GM21360 (cell line): Measurements from ENCODE around the gene PPP1R37.
"Not testable (repeated sequence)": the region's sequence is repeated elsewhere in the genome, so short reads cannot be mapped to it uniquely, and the experiment has no call there.

ENCODE experiments used
- ATAC-seq: cut with Tn5 transposase; IDR thresholded peaks from one replicate; pipeline ENCODE4 v1.9.1; 2021; ENCODE audit warnings: mild to moderate bottlenecking, moderate library complexity; ENCODE audit not compliant: unreplicated experiment

PPP1R37 gene

DNA sequence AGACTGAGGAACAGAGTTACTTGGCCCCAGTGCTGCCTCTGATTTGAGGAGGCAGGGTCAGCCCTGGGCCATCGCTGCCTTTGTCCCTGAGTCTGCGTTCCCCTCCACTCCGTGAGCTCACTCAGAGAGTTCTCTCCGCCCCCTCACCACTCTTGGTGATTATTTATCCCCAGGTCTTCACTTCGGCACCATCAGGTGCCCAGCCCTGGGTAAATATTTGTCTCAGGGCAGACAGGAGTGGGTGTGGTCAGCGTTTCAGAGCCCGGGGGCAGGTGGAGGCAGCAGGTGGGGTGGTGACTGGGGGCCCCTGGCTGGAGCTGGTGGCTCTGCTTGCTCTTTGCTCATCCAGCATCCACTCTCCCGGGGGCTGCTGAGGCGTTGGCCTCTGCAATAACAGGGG lies 20.6 kb downstream of the PPP1R37 start:
- no peak for ATAC-seq

DNA sequence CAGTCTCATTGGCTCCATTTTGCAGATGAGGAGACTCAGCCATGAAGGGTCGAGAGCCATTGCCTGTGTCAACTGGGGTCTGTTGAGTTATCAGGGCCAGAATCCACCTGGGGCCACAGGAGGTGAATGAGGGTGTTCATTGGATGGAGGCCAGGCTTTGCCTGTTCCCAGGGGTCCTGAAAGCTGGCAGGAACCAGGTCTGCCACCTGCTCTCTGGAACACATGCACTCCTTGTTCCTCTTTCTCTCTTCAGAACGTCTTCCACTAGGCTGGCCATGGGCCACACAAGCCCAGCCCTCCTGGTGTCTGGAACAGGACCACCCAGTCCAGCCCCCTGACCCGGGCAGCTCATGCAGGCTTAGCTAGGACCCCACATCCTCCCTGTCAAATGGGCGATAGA lies 21.1 kb downstream of the PPP1R37 start:
- no peak for ATAC-seq

DNA sequence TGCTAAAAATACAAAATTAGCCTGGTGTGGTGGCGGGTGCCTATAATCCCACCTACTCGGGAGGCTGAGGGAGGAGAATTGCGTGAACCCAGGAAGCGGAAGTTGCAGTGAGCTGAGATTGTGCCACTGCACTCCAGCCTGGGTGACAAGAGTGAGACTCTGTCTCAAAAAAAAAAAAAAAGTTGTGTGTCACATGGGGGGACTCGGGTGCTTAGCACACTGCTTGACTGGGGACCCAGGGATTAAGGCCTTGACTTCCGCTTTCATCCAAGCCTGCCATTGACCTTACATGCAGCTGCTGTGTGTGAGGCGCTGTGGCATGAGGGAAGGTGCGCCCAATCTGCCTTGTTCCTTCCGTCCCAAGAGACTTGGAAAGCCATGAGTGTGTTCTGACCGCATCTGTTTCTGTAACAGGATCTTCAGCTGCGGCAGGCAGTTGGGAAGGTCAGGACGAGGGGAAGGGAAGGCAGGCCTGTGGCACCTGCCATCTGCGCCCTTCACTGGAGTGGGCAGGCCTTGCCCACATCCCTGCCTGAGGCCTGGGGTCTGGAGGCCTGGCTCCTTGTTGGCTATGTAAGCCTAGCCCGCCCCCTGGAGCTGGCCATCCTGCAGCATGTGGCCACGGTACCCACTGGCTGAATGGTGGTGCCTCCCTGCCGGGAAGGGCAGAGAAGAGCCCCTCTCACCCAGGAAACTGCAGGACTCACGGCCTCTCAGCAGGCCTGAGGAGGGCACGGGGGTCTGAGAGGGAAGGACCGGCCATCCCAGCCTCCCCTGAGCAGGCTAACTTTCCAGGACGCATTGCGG lies 23.0 kb downstream of the PPP1R37 start:
- ATAC-seq, result no peak

DNA sequence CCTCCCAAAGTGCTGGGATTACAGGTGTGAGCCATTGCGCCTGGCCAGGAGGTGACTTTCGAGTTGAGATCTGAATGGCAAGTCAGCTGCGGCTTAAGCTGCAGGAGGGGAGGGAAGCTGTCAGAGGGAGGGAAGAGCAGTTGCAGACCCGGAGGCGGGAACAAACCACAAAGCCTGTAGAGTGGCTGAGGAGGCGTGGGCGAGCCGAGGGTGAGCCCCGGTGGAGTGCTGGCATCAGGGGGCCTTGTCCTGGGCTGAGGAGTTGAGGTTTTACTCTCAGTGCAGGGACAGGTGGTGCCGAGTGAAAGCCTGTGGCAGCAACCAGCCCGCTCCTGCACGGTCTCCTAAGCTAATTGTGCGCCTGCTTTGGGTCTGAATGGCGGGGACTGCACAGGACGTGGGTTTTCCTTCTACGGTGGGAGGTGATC lies 24.2 kb downstream of the PPP1R37 start:
- ATAC-seq, result no peak

DNA sequence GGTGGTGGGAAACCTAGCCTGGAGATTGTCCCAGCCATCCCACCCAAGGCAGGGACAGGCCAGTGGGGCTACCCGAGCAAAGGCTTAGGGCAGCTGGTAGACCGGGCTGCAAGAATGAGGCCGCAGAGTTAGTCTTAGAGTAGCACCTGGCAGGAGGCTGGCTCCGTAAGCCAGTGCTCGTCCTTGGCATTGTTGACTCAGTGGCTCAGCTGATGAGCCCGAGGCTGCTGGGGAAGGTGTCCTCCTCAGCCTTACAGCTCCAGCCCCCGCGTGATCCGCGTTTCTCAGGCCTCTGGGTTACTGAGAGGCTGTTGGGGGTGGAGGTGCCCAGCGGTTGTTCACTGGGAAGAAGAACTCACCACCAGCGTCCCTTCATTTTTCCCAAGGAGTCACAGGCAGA lies 24.7 kb downstream of the PPP1R37 start:
- no peak for ATAC-seq

DNA sequence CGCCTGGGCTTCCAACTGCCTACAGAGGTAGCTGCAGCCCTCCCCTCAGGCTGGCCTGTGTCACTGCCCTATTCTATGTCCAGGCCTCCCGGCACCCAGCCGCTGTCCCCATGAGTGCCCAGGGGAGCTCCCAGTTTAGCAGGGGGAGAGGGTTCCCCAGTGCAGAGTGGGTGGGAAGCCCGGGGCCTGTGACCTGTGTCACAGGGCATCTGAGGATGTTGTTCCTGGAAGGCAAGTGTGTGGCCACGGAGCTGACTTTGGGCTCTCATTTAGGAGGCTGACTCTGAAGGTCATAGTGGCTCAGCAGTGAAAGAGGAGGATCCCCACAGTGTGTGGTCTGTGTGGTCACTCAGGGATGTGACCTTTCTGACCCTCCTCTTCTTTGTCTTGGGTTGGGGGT lies 25.1 kb downstream of the PPP1R37 start:
- ATAC-seq, result no peak

DNA sequence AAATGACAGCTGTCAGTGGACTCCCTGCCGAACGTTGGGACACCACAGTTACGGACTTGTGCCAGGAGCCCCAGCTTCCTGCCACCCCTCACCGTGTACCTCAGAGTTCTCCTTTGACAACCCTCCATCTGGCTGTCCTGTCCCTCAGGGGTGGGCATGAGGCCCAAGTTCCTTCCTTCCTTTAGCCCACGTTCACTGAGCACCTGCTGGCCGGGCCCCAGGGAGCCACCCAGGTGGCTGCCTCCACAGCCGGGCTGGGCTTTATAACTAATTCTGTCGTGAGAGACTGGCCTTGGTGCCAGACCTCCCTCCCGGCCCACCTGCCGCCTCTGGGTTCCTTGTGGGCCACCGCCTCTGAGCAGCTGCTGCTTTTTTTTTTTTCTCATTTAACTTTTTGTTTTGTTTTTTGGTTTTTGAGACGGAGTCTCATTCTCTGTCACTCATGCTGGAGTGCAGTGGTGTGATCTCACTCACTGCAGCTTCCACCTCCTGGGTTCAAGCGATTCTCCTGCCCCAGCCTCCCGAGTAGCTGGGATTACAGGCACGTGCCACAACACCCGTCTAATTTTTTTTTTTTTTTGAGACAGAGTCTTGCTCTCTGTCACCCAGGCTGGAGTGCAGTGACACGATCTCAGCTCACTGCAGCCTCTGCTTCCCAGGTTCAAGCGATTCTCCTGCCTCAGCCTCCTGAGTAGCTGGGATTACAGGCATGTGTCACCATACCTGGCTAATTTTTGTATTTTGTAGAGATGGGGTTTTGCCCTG lies 25.8 kb downstream of the PPP1R37 start:
- ATAC-seq, result not testable (repeated sequence)

DNA sequence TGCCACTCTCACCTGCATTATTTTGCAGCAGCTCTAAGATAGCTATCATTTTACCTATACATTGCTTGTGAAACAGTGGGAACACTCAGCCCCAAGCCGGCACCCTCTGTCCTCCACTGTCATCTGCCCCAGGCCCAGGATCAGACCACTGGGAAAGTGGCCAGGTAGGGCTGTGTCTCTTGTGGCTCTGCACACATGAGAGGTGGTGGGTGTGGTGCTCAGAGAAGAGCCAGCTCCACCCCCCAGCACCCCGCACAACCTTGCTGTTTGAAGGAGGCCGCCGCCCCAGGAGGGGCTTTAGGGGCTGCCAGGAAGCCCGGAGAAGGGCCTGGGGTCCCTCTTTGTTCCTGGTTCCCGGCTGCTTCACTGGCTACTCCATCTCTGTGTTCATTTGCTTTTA lies 26.6 kb downstream of the PPP1R37 start:
- no peak for ATAC-seq

DNA sequence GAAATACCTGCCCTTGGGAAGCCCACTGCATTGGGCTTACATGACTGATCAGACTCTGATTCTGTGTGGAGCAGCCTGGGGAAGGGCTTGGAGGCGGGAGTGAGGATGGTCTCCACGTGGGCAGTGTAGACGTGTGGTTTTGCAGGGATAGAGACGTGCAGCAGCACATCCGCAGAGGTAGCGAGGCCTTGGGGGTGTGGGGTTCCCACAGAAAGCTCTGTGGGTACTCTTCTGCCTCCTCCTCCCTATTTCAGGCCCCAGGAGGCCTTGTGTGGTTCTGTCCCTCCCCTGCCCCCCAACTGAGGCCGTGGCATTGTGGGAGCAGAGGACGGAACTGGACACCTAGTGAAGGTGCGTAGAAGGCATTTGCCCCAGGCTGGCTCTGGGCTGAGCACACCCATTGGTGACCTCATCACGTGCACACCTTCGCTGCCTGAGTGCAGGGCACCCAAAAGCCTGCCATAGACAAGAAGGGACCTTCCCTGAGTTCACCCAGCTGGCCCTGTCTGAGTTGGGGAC lies 28.9 kb downstream of the PPP1R37 start:
- ATAC-seq, result no peak

DNA sequence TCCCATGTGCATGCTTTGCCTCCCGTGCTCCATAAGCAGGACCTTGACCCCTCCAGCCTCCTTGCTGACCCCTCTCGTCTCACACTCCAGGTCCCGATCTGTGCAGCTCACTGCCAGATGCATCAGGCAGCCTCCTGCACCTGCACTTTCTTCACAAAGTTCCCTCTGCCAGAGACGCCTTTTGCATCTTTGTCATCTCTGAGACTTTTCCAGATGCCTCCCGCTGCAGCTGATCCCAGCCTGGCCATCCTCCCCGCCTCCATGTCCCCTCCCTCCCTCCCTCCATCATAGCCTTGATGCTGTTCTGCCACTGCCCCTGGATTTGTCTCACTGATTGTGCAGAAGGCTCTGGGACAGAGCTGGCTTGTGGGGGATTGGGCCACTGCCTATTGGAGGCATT lies 29.9 kb downstream of the PPP1R37 start:
- no peak for ATAC-seq

DNA sequence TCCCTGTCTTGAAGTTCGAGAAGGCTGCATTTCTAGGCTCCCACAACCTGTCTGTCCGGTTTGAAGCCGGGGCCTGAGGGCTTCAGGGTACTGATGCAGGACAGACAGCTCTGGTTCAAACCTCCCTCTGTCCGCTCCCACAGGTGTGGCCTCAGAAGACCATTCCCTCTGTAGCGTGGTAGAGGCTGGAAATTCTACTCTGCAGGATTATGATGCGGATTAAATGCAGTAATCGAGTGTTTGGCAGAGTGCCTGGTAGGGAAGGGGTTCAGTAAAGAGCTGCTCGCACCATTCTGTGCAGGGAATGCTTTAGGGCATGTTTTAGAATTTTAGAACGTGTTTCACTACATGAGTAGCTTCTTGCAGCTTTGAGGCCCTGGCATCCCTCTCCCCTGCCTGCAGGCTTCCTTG lies 30.5 kb downstream of the PPP1R37 start:
- no peak for ATAC-seq

DNA sequence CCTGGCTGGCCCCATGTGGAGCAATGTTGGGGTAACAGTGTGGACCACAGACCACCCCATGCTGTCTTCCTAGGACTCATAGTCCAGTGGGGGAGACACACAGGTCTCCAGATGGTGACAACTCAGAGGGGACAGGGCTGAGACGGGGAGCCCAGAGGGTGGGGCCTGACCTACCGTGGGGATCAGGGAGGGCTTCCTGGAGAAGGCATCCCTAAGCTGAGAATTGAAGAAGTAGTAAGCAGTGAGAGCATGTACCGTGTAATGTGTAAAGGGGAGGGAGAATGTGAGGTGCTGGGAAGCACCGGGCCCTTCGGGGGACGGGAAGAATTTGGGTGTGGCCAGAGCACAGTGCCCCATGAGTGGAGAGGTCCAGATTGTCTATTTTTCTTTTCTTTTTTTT lies 31.0 kb downstream of the PPP1R37 start:
- no peak for ATAC-seq

DNA sequence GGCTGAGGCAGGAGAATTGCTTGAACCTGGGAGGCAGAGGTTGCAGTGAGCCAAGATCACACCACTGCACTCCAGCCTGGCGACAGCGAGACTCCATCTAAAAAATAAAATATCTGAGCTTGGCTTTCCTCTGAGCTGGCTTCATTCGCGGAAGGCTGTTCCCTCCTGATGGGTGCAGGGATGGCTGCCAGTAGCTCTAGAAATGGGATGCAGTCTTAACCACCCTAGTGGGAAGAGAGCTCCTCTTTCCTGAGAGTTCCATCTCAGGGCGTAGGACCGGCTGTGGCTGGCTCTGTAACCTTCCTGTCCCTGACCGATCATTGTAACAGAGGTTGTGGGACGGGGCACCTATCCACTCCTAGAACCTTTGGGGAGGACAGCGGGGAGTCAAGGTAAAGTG lies 32.4 kb downstream of the PPP1R37 start:
- no peak for ATAC-seq

DNA sequence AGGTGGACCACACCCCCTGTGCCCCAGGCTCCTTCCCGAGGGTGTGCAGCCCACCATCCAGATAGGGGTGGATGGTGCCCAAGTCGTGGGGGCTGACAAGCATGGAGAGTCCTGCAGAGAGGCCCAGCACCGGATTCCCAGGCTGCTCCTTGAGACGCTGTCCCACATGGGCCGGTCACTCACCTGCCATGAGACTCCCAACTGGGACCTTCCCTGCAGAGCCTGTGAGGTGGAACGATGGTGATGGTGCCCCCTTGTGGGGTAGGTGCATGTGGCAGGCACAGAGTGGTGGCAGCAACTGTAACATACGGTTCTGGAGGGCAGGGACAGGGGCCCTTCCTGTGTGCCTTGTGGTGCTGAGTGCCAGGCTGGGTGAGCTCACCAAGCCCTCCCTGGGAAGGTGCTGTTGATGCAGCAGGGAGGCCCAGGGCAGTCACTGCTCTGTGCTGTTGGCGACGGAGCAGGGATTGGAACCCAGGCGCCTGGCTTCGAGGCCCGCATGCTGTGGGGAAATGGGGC lies 33.1 kb downstream of the PPP1R37 start:
- ATAC-seq, result peak; percentile 48

DNA sequence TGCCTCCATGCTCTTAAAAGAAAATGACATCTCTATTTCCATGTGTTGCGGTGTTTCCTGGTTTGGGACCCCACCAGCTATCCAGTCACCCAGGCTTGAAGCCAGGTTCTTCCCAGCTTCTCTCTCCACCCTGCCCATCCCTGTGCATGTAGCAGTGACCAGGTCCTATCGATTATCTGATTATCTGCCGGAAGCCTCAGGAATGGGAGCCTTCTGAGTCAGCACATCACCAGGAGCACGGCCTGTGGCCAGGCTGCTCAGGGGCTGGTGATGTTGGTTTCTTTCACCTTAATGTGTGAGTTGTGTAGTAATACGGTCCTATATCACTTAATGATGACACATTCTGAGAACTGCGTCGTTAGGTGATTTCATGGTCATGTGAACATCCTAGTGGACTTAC lies 33.7 kb downstream of the PPP1R37 start:
- no peak for ATAC-seq

DNA sequence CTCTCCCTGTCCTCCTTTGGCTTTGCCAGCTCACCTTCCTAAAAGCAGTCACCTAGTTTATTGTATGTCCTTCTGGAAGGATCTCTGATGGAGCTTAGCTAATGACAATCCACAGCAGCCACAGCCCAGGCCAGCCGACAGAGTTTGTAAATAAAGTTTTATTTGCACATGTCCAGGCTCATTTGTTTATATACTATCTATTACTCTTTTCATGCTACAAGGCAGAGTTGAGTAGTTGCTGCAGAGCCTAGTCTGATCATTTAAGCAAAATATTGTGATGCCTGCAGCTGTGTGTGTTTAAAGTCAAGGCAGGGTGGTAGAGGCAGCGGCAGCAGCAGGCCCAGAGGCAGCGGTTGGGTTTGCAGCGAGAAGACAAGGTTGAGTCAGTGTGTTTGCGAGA lies 35.2 kb downstream of the PPP1R37 start:
- ATAC-seq, result no peak

DNA sequence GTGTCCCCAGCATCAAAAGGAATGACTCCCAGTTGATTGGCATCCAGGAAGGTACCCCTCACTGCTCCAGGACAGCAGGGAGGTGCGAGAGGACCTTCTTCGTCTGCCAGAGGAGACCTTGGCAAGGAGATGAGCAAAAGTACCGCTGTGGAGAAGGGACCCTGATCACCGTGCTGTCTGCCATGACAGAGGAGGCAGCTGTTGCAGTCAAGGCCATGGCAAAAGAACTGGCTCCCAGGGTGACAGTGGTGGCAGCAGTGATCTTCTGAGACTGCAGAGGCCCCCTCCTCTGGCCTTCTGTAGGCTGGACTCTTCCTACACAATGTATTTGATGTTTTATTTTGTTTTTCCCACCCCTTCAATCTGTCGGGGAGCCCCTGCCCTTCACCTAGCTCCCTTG lies 35.8 kb downstream of the PPP1R37 start:
- no peak for ATAC-seq

DNA sequence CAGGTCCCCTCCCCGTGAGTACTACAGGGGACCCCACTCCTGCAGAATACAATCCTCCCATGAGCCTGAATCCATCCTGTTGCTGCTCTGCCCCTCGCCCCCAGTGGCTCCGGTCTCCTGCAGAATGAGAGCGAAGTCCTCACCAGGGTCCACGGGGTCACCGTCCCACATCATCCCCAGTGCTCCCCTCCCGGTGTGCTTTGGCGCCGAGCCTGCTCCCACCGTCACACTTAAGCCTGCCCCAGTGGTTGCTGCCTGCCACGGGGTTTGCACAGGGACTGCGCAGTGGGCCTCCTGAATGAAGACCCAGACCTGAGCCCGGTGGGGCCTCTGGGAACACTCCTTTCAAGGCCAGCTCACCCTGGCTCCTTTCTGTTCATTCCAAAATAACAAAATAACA lies 37.3 kb downstream of the PPP1R37 start:
- ATAC-seq, result no peak

DNA sequence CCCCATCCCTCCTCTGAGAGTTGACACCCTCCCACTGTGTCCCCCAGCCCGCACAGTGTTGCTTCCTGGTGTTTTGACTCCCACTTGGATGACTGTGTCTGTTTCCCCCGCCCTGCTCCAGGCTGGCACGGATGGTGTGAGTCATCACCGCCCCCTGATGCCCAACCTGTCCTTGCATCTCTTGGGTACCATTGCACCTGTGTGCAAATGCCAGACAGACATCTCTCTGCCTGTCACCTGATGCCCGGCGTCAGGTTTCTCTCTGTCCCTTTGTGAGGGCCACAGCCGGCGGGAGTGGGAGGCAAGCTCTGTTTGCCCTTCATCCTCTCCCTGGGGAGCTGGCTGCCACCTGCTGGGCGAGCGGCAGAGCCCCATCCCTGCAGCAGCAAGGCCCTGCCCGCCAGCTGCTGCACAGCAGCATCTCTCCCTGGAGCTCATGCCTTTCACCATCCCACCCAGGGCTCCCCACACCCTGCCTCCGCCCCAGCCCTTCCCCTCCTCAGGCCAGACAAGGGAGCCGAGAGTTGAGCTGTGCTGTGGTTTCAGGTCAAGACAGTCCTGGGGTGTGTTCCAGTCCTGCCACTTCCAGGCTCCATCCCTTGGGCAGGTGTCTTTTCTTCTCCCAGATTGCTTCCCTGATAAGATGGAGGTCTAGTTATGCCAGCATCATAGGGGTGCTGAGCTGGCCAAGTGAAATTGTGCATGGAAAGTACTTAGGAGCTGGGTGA lies 38.1 kb downstream of the PPP1R37 start:
- no peak for ATAC-seq

DNA sequence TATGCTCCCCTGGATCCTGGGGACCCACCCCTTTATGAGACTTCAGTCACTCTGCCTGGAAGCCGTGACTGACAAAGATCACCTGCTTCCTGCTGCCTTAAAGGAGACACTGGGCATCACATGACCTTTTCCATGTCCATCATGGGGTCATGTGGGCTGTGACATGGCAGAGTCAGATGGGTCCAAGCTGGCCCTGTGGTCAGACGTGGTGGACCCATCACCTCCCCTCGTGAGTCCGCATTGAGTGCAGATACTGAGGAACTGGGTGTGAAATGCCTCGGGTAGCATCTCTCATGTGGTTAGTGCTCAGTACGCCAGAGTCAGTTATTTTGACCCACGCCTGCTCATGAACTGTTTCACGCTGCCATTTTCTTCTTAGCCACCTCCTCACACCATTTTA lies 40.7 kb downstream of the PPP1R37 start:
- ATAC-seq, result no peak

DNA sequence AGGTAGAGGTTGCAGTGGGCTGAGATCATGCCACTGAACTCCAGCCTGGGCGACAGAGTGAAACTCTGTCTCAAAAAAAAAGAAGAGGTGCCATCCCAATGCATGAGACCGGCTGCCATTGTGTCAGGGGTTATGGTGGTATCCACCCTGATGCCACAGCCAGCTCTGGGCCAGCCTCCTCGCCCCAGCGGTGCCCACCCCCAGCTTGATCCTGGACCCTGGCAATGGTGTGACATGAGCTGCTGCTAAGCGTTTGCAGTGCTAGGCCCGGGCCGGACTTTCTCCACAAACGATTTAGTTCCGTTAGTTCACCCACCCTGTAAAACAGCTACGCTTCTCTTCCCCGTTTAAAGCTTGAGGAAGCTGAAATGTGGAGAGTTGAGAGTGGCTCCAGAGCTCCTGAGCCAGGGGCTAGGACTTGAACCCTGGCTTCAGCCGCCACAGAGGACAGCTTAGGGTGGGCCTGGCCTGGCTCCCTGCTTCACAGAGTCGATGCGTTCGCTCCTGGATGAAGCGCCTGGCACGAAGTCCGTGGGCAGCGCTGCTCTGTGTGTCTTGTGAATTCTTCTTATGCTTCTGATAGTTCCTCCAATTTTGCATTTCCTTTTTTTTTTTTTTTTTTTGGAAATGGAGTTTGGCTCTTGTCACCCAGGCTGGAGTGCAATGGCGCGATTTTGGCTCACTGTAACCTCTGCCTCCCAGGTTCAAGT lies 42.4 kb downstream of the PPP1R37 start:
- no peak for ATAC-seq
